T47D (cell line): ENCODE data around the gene RNF146.
"Not testable (repeated sequence)": the region's sequence is repeated elsewhere in the genome, so short reads cannot be mapped to it uniquely, and the experiment has no call there.

Source experiments
- DNase-seq, 2 experiments: peaks; one replicate each; pipeline versions ENCODE4 v3.0.0 to v3.0.0-alpha.2; 2011 to 2012; ENCODE audit warnings: low read depth in 1 of 2, low spot score in 1 of 2
- JUND ChIP-seq: IDR thresholded peaks from 2 replicates; pipeline ENCODE4 v1.6.1; 2012; ENCODE audit warnings: low read depth
- in situ Hi-C: cut with HindIII; loops from 2 replicates; pipeline ENCODE4 v1.10.0; 2016; ENCODE audit warnings: low sequenced_read_pairs, low pct_unique_long_range_greater_than_20kb

RNF146 gene

DNA sequence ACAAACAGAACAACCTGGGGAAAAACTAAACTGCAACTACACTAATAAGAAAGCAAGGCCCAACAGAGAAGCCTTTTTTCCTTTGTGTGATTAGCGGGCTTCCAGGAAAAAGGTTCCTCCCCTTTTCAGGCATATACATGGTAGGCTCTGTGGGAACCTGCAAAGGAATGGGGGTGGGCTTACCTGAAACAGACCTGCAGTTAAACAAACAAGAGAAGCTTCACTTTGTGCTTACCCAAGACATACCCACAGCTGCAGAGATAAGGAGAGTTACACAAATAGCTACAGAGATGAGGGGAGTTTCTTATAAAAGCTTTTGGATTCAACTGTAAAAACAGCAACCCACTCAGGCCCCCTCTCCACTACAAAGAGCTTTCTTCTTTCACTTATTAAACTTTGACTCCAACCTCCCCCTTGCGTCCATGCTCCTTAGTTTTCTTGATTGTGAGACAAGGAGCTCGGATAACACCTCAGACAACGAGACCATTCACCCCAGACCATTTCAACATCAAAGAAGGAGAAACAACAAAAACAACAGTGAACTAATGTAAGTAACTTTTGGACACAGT lies 30.9 kb downstream of the RNF146 start:
- in situ Hi-C loops: no loop called here
- DNase-seq: no peak

DNA sequence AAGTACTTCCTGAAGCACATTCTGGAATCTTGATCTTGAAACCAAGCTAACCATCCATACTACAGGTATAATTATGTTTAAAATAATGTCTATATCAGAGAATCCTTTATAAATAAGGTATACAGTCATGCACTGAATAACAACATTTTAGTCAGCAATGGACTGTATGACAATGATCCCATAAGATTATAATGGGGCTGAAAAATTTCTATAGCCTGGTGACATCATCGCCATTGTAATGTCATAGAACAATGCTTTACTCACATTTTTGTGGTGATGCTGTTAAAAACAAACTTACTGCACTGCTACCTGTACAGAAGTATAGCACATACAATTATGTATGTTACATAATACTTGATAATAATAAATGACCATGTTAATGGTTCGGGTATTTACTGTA lies 31.8 kb downstream of the RNF146 start:
- no peak for DNase-seq
- no peak for TF ChIP-seq JUND
- in situ Hi-C loops: no loop called here

More for the DNA sequence above, 30.9 kb downstream of the RNF146 start:
- TF ChIP-seq JUND: no peak

DNA sequence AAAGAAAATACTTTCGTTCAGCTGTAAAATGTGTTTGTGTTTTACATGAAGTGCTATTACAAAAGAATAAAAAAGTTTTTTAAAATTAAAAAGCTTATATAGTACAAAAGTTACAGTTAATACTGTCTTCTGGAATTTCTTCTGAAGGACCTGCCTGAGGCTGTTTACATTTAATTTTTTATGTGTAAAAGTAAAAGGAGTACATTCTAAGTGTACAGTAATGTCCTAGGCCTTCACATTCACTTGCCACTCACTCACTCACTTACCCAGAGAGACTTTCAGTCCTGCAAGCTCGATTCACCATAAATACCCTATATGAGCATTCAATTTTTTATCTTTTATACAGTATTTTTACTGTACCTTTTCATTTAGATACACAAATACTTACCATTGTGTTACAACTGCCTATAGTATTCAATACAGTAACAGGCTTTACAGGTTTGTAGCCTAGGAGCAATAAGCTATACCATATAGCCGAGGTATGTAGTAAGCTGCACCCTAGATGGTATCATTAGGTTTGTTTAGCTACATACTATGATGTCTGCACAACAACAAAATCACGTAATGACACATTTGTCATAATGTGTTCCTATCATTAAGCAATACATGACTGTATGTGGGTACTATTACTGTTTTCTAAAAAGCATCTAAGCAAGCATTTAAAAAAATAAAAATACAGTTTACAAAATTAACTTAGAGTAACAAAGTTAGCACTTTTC lies 33.0 kb downstream of the RNF146 start:
- in situ Hi-C loops: no loop called here
- no peak for TF ChIP-seq JUND
- peak in 1 of 2 experiments; percentile 56 for DNase-seq

DNA sequence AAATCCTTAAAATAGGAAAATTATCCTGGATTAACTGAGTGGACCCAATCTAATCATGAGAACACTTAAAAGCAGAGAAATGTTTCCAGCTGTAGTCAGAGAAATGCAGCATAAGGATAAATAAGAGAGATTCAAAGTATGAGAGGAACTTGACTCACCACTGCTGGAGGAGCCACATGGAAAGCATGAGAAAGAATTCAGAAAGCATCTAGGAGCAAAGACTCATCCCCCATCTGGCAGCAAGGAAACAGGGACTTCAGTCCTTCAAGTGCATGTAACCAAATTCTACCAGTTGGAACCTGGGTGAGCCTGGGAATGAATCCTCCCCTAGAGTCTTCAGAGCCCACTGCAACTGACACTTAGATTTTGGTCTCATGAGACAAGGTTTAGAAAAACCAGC lies 33.7 kb downstream of the RNF146 start:
- DNase-seq: peak in 1 of 2 experiments; percentile 5
- in situ Hi-C loops: no loop called here
- TF ChIP-seq JUND: no peak

DNA sequence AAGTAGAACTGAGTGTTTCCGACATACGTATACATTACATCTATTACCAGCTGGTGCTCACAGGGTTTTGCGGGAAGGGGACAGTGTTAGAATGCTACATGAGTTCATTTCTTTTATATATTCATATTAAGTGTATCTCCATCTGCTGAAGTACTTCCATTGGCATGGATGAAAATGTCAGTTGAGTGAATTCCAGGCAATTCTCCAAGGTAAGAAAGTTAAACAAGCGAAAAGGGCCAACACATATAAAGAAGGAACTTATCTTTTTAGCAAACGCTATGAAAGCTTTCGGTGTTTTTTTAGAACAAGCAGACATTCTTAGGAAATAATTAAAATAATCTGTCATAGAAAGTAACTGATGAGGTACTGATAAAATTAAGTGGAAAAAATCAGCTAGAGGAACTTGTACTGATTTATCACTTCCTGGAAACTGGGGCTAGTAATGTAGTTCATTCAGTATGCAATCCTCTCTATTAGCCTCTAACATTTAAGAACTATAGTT lies 34.6 kb downstream of the RNF146 start:
- no peak for DNase-seq
- no peak for TF ChIP-seq JUND
- in situ Hi-C loops: no loop called here

DNA sequence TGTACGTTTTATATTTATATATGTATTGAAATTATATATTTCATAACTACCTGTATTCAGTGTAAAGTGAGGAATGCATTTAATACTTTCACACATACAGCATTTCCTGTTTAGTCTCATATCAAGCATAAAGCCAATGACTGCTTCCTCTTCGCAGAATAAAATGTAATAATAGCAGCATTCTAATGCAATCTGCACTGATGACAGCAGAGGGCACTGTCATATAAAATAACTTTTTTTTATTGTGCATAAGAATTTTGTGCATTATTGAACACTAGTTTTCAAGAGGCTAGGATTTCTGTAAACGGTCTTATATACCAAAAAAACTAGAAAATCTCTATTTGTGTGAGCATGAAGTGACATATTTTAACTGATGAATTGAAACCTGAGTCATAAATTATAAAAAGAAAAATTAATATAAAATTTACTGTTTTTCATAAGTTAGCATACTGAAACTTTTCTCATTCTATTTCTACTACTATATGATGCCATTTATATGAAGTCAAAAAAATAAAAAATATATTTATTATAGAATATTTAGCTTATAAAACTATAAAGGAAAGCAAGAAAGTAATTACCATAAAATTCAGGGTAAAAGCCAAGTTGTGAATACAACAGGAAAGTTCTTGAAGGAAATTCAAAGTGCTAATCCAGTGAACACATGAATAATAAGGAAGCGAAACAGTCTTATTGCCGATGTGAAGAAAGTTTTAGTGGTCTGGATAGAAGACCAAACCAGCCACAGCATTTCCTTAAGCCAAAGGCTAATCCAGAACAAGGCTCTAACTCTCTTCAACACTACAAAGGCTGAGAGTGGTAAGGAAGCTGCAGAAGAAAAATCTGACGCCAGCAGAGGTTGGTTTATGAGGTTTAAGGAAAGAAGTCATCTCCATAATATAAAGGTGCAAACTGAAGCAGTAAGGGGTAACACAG lies 36.3 kb downstream of the RNF146 start:
- peak; percentile 2 to 61 for DNase-seq
- TF ChIP-seq JUND: no peak
- in situ Hi-C loops: no loop called here

DNA sequence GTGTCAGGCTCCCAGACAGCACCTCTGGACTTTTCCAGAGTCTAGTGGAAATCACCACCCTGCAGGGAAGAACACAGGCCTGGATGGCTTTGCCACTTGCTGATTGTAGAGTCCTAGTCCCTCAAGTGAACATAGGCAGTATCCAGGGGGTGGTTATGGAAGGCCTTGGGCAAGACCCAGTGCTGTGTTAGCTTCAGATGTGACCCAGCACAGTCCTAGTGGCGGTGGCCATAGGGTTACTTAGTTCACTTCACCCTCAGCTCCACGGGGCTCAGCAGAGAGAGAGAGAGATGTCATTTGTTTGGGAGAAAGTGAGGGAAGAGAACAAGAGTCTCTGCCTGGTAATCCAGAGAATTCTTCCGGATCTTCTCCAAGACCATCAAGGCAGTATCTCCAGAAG lies 37.3 kb downstream of the RNF146 start:
- in situ Hi-C loops: no loop called here
- TF ChIP-seq JUND: no peak
- DNase-seq: no peak

DNA sequence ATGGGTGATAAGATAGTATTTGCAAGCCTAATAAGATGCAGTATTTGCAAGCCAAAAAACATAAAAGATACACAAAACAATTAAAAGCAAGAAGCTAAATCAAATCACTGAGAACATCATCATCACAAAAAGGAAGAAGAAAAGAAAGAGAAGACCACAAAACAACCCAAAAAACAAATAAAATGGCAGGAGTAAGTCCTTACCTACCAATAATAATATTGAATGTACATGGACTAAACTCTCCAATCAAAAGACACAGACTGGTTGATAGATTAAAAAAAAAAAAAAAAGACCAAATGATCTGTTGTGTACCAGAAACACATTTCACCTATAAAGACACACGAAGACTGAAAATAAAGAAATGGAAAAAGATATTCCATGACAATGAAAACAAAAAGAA lies 39.1 kb downstream of the RNF146 start:
- no peak for DNase-seq
- no peak for TF ChIP-seq JUND
- in situ Hi-C loops: no loop called here

DNA sequence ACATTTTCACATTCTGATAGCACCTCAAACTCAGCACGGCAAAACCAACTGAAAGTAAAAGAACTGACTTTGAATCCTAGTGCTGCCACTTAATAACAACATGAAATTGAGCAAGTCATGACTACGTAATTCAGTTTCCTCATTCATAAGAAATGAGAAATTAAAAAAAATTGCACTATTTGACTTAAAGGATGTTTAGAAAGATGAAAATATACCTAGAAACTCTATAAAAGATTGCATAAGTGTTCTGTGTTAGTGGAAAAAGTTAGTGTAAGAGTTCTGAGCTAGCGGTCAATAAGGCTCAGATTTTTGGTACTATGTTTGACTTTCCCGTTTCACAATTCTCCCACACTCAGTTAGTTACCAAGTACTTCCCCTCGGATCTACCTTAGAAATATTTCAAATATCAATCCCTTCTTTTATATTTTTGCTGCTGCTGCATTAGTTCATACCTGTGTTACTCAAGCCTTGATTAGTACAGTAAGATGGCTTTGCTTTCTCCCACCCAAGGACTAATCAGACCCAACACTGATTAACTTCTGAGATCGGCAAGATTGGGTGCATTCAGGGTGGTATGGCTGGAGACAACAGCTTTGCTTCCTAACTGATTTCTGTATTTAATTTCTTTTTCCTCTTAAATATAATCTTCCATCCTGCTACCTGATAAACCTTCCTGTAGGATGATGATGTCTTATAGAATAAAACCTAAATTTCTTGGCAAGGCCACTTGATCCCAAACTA lies 50.9 kb downstream of the RNF146 start:
- in situ Hi-C loops: no loop called here

DNA sequence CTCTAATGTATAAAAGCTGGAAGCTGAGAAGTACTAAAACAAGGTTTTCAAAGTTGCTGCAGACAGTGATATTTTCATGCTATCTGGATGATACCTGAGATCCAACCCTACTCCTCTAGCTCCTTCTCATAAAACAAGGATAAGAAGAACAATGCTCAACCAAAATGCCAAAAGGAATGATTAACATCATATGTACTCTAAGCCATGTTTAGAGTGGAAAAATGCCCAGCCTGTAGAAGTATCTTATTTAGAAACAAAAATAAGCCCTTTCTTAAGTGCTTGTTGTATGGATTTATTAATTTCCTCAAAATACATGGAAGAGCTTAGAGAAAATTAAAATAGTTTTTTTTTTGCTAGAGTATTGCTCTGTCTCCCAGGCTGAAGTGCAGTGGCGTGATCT lies 53.0 kb downstream of the RNF146 start:
- in situ Hi-C loops: no loop called here
- no peak for TF ChIP-seq JUND
- DNase-seq: no peak

More for the DNA sequence above, 50.9 kb downstream of the RNF146 start:
- no peak for DNase-seq
- no peak for TF ChIP-seq JUND

DNA sequence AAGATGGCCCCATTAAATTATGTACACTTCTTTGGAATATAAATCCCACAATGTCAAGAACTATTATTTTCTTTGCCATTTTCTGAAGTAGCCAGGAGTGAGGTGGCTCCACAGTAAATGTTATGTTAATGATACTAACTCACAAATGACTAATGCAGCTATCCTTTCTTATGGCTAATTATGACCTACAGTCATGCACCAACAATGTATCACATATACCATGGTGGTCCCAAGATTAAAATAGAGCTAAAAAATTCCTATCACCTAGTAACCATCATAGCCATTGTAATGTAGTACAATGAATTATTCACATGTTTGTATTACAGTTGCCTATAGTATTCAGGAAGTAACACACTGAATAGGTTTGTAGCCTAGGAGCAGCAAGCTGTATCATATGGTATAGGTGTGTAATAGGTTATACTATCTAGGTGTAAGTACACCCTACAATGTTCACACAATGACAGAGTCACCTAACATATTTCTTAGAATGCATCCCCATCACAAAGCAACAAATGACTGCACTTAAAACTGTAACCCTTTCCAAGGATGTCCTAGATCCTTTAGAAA lies 61.5 kb downstream of the RNF146 start:
- no peak for DNase-seq
- no peak for TF ChIP-seq JUND
- in situ Hi-C loops: no loop called here

DNA sequence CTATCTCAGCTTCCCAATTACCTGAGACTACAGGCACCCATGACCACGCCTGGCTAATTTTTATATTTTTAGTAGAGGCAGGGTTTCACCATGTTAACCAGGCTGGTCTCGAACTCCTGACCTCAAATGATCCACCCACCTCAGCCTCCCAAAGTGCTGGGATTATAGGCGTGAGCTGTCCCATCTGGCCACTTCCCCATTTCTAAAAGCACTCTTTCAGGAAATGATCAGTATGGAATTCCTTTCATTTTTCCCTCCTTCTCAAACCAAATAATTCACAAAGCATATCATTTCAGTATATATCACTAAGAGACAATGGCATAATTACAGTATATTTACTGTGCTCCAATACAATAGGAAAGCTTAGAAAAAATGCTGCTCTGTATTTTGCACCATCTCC lies 64.6 kb downstream of the RNF146 start:
- DNase-seq, in situ Hi-C loops: not testable (repeated sequence)
